Measurements from ENCODE around the gene SLN.
A peak's percentile ranks its signal among the peaks of the same experiment; 100 is the strongest.
"Not testable (repeated sequence)": the region's sequence is repeated elsewhere in the genome, so short reads cannot be mapped to it uniquely, and the experiment has no call there.

Gene SLN

GRCh38 chr11:107711861-107712755 is at the start of gene SLN:
Gene SLN (minus strand): TSS chr11:107712056.
- DNase-seq (ENCODE audit: low spot score), result no peak

DNA sequence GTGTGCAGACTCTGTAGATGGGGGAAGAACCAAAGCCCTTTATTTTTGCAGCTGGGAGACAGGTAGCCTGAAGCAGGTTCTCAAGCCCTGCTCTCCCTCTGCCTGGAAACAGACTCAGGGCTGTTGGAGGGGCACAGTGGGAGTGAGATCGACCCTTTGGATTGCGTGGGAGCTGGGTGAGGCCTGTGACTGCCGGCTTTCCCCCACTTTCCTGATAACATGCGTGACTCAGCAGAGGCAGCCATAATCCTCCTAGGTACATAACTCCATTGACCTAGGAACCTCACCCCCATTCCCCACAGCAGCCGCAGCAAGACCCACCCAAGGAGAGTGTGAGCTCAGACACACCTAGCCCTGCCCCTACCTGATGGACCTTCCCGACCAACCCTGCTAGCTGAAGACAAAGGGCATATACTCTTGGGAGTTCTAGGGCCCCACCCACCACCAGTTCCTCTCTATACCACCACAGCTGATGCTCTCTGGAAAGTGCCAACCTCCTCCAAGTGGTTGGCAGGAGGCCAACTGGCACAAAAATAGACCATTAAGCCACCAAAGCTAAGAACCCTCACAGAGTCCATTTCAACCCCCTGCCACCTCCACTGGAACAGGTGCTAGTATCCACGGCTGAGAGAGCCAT is 47.0 kb upstream of the SLN start:
- not testable (repeated sequence) for DNase-seq (ENCODE audit: low spot score)

DNA sequence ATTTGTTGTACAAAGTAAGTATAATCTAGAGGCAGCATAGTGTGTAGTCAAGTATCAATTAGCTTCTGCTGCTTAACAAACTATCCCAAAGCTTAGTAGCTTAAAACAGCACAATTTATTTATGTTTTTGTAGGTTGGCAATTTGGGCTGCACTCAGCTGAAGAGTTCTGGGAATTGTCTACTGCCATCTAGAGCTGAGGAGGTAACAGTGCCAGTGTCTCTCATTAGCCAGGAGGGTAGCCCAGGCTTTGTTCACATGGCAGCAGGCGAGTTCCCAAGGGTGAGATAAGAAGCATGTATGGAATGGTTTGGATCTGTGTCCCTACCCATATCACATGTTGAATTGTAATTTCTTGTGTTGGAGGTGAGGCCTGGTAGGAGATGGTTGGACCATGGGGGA is 45.8 kb upstream of the SLN start:
- no peak for DNase-seq (ENCODE audit: low spot score)

GRCh38 chr11:107756553-107756952 is 44.7 kb upstream of the SLN start:
- no peak for DNase-seq (ENCODE audit: low spot score)

- no peak for DNase-seq (ENCODE audit: low spot score)
These were observed 41.3 kb upstream of the SLN start for GRCh38 chr11:107752949-107753822.

DNA sequence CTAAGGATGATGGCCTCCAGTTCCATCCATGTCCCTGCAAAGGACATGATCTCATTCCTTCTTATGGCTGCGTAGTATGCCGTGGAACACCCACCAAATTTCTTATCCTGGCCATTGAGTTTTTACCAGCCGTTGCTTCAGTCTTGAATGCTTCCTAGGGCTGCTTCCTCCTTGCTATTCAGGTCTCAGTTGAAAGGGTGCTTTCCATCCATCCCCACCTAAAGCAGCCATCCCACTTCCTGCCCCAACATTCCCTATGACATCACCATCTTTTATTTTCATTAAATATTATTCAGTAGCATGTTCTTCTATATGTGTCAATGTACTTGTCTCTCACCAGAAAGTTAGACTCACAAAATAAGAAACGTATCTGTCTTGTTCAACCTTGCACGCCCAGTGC is 40.7 kb upstream of the SLN start:
- no peak for DNase-seq (ENCODE audit: low spot score)

DNA sequence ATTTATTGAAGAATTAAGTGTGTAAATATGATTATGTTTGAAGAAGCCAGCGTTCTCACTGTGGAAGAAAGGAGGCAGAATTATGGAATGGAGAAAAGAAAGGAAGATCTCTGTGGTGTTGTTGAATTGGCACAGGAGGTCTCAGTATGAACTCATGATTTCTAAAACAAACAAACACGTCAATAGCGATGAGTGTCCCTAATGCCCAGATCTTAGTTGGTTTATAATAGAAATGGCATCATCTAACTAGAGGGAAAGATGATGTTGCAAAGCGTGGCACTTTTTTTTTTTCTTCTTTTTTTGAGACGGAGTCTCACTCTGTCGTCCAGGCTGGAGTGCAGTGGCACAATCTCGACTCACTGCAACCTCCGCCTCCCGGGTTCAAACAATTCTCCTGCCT is 39.2 kb upstream of the SLN start:
- DNase-seq (ENCODE audit: low spot score), result no peak

DNA sequence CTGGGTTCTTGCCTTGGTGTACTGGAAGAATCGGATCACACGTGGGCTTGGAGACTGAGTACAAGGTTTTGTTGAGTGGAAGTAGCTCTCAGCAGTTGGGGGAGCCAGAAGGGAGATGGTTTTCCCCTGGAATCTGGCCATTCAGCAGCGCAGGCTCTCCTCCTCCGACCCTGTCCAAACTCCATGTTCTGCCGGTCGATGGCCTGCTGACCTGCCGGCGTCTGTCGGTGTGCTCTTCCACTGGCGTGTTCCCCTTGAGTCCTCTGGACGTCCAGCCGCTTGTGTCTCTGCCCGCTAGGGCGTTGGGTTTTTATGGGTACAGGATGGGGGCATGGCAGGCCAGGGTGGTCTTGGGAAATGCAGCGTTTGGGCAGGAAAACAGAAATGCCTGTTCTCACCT is 38.5 kb upstream of the SLN start:
- DNase-seq (ENCODE audit: low spot score), result no peak

- no peak for DNase-seq (ENCODE audit: low spot score)
These were observed 35.8 kb upstream of the SLN start for GRCh38 chr11:107747622-107748021.

DNA sequence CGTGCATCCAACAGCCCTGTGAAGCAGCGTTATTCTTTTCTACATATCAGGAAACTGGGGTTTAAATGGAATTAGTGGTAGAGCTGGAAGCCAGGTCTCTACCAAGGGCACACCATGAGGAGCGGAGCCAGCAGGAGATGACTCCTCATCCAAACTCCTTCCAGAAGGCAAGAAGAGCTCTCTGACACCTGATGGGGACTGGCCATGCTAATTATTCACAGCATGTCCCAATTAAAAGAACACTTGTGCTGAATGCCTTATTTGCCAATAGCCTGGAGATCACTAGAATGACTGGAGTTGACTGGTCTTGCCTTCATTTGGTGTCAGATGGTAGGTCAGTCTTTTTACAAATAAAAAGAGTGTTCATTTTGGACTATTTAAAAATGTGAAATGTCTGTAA is 32.9 kb upstream of the SLN start:
- no peak for DNase-seq (ENCODE audit: low spot score)

GRCh38 chr11:107743191-107743590 is 31.3 kb upstream of the SLN start:
- no peak for DNase-seq (ENCODE audit: low spot score)

- DNase-seq (ENCODE audit: low spot score), result peak; percentile 12
These were observed 29.4 kb upstream of the SLN start for GRCh38 chr11:107741044-107741823.

DNA sequence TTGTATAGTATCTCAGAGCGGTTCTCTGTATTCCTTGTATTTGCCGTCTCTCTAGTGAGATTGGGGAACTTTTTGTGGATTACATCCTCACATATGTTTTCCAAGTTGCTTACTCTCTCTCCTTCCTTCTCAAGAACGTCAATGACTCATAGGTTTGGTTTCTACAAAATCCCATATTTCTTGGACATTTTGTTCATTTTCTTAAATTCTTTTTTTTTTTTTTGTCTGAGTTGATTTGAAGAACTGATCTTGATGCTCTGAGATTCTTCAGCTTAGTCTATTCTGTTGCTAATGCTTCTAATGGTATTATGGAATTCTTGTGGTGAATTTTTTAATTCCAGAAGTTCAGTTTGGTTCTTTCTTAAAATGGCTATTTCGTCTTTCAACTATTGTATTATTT is 28.4 kb upstream of the SLN start:
- no peak for DNase-seq (ENCODE audit: low spot score)

DNA sequence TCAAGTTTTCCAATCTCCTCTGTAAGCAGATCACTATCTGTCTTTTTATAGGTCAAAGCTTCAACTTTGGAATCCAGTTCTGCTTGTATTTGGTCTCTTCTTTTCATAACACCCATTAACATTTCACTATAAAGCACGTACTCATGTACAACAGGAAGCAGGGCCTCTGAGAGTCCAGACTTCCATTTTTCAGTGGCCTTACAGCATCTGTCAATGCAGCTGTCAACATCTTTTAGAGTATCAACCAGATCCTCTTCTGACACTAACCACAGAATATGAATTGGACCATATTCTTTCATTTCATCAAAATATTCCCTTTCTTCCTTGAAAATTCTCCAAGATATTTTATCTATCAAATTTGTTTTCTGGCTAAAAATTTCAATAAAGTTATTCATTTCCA is 24.7 kb upstream of the SLN start:
- DNase-seq (ENCODE audit: low spot score), result no peak

DNA sequence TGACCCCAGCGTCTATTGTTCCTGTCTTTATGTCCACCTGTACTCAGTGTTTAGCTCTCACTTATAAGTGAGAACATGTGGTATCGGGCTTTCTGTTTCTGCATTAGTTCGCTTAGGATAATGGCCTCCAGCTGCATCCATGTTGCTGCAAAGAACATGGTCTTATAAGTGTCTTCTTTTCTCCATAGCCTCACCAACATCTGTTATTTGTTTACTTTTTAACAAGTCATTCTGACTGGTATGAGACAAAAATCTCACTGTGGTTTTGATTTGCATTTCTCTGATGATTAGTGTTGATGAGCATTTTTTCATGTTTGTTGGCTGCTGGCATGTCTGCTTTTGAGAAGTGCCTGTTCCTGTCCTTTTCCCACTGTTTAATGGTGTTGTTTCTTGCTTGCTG is 21.7 kb upstream of the SLN start:
- DNase-seq (ENCODE audit: low spot score), result no peak

DNA sequence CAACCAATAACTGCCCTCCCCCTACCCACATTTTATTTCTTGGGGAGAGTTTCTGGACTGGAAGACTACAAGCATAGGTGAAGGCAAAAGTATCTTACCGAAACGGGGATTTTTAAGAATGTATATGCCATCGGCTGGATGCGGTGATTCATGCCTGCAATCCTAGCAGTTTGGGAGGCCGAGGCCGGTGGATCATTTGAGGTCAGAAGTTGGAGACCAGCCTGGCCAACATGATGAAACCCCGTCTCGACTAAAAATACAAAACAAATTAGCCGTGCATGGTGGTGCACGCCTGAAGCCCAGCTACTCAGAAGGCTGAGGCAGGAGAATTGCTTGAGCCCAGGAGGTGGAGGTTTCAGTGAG is 20.8 kb upstream of the SLN start:
- DNase-seq (ENCODE audit: low spot score), result no peak

DNA sequence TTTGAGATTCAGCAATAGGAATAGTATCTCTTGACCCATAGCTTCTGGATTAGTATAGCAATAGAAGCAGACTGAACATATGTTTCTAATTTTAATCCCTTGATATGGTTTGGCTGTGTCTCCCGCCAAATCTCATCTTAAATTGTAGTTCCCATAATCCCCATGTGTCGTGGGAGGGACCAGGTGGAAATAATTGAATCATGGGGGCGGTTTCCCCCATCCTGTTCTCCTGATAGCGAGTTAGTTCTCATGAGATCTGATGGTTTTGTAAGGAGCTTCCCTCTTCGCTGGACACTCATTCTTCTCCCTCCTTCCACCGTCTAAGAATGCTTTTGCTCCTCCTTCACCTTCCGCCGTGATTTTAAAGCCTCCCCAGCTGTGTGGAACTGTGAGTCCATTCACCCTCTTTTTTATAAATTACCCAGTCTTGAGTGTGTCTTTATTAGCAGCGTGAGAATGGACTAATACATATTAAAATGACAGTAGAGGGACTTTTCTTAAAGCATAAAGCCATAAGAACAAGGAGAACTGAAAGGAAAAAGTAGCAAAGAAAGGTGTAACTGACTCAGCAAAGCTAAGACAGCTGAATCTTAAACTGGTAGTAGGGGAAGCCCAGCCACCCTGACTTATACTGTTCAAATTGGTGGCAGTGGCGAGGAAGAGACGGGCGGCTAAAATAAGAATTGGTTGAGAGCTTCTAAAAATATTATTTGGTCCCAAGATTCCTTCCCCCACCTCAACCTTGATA is 20.3 kb upstream of the SLN start:
- DNase-seq (ENCODE audit: low spot score), result no peak

DNA sequence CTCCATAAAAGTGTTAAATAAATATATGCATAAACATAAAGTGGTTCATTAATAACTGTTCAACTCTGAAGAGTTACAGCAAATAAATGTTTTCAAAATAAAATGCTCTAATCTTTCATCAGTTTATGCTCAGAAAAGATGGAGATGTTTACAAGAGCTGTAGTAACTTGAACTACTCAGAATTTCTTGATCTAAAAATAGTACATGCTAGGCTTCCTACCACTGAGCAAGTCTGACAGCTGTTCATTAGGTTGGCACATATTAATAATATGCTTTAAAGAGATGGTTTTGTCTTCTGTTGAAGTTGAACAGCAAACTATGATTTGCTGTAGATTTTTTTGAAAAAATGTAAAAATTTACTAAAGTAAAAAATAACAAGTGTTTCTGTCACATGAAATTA is 10.8 kb upstream of the SLN start:
- no peak for DNase-seq (ENCODE audit: low spot score)

DNA sequence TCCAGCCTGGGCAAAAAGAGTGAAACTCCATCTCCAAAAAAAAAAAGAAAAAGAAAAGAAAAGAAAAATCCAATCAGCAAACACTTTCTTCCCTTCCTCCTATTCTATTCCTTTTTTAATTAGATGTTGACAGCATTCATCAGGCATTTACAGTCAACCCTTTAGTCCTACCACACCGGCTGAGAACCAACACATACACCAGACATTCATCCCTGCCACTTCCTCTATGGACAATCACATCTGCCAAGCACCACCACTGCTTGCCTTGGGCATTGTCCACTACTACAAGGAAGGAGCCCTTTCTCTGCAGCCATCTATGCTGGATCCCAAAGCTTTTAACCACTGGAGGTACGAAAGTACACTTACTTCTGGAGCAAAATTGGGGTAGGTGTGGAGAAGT is 9.4 kb upstream of the SLN start:
- no peak for DNase-seq (ENCODE audit: low spot score)

- no peak for DNase-seq (ENCODE audit: low spot score)
These were observed 8.5 kb upstream of the SLN start for GRCh38 chr11:107720303-107720774.
